ENCODE measurements around the gene CYREN. TPM values are rescaled to one million over a fixed set of nuclear protein-coding genes. Genes with fewer than 3 reads are reported as not detected.
A peak's percentile ranks its signal among the peaks of the same experiment; 100 is the strongest.

The CYREN gene
- 49.6 TPM for total RNA-seq (2021; ENCODE audit: unreplicated experiment)
- polyA plus RNA-seq (2012; ENCODE audit: insufficient read length) = 37.1 TPM
- Bru-seq, nascent RNA = percentile 88 among the genes with signal in this experiment
- BruChase-seq, experiment 1, labeled RNA remaining after a 2-hour chase = percentile 93 among the genes with signal in this experiment
- BruChase-seq, experiment 2, labeled RNA remaining after a 6-hour chase = percentile 90 among the genes with signal in this experiment
- long read RNA-seq, transcript CYREN-209 (4 exons, 596 nt) = minor isoform, 6 of 124 reads
- long read RNA-seq, transcript CYREN-201 (4 exons, 1,482 nt) = major isoform, 16 of 124 reads
- long read RNA-seq, transcript CYREN-202 (4 exons, 1,738 nt) = minor isoform, 14 of 124 reads
- long read RNA-seq, transcript CYREN-210 (2 exons, 578 nt) = minor isoform, 8 of 124 reads
- long read RNA-seq, partial matches to known transcripts = 10 of 124 reads
- long read RNA-seq, other reads (novel, unspliced or antisense) = 63 of 124 reads

- Histone ChIP-seq H3K9me3 (ENCODE audit: control insufficient read depth, insufficient read depth, low read depth, low read length) (no peaks in the 10 kb centered on the region), H3K36me3 (ENCODE audit: control insufficient read depth, insufficient read depth, low read length) (peaks cover 5% of the 10 kb centered on the region), H3K4me3 (ENCODE audit: low read depth in 2 of 2, low read length in 2 of 2) (peak within 1 kb of the TSS; percentile 97), H3K27me3 (ENCODE audit: control insufficient read depth, insufficient read depth, low read length) (no peaks in the 10 kb centered on the region), H3K4me1 (ENCODE audit: control insufficient read depth, insufficient read depth, low read length) (peaks cover 10% of the 10 kb centered on the region), H3K27ac (ENCODE audit: low read length) (peak within 1 kb of the TSS; percentile 96)
- peak; percentile 88 for TF ChIP-seq POLR2AphosphoS5 (IDR thresholded peaks at IDR 0.05; ENCODE audit: low read depth, low read length)
- TF ChIP-seq SIN3A (IDR thresholded peaks at IDR 0.05; ENCODE audit: borderline replicate concordance, insufficient read depth, low read depth, low read length) = no peak; the same call in 1 of the 2 replicates
- TF ChIP-seq TCF7L2 (IDR thresholded peaks at IDR 0.05; ENCODE audit: low read depth, low read length) = 0 out of 2 replicates have a peak, but pooled peaks have one; percentile 18
- TF ChIP-seq, protein P1, sequence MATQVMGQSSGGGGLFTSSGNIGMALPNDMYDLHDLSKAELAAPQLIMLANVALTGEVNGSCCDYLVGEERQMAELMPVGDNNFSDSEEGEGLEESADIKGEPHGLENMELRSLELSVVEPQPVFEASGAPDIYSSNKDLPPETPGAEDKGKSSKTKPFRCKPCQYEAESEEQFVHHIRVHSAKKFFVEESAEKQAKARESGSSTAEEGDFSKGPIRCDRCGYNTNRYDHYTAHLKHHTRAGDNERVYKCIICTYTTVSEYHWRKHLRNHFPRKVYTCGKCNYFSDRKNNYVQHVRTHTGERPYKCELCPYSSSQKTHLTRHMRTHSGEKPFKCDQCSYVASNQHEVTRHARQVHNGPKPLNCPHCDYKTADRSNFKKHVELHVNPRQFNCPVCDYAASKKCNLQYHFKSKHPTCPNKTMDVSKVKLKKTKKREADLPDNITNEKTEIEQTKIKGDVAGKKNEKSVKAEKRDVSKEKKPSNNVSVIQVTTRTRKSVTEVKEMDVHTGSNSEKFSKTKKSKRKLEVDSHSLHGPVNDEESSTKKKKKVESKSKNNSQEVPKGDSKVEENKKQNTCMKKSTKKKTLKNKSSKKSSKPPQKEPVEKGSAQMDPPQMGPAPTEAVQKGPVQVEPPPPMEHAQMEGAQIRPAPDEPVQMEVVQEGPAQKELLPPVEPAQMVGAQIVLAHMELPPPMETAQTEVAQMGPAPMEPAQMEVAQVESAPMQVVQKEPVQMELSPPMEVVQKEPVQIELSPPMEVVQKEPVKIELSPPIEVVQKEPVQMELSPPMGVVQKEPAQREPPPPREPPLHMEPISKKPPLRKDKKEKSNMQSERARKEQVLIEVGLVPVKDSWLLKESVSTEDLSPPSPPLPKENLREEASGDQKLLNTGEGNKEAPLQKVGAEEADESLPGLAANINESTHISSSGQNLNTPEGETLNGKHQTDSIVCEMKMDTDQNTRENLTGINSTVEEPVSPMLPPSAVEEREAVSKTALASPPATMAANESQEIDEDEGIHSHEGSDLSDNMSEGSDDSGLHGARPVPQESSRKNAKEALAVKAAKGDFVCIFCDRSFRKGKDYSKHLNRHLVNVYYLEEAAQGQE (IDR thresholded peaks at IDR 0.05; ENCODE audit: insufficient read depth in 1 of 2, low read depth in 2 of 2, low read length in 1 of 2) = 0 out of 4 replicates have a peak, but pooled peaks of 1 of the 2 experiments have one; percentile 62
- peak; percentile 93 for TF ChIP-seq CTCF (IDR thresholded peaks at IDR 0.05)
- BruUV-seq (replicated peaks) = no TSS peak
- in situ Hi-C loops (cut with HindIII; ENCODE audit: low pct_unique_long_range_greater_than_20kb, low sequenced_read_pairs) = no loop called here
- ChIA-PET CTCF (no interaction called here), POLR2A (no interaction called here)
- DNase-seq (ENCODE audit: low read depth, low spot score) (peak; percentile 71), ATAC-seq (peak; percentile 99)
- intact Hi-C loops (cut with micrococcal nuclease; ENCODE audit: unreplicated experiment) = loop anchor here (2.0 to 10.0 kb wide), 2 partner anchors 64 to 184 kb away; partner anchors contain the start of genes AGBL3 and STRA8
Measured at GRCh38 chr7:135170274-135170997, at the start of gene CYREN. CYREN (minus strand) TSS chr7:135170707; CDS start chr7:135168922, 1,785 bp downstream.

- no peak overlapping the region for H3K4me3 ChIP-seq (ENCODE audit: low read depth in 2 of 2, low read length in 2 of 2)
- DNase-seq (ENCODE audit: low read depth, low spot score) (no peak), ATAC-seq (no peak)
- CTCF ChIA-PET = no interaction called here
- BruUV-seq (replicated peaks) = no TSS peak
- in situ Hi-C loops (cut with HindIII; ENCODE audit: low pct_unique_long_range_greater_than_20kb, low sequenced_read_pairs) (no loop called here), intact Hi-C loops (cut with micrococcal nuclease; ENCODE audit: unreplicated experiment) (no loop called here)
- H3K9me3 ChIP-seq (ENCODE audit: control insufficient read depth, insufficient read depth, low read depth, low read length) = no peaks in the 10 kb centered on the region
- H3K27me3 ChIP-seq (ENCODE audit: control insufficient read depth, insufficient read depth, low read length) = peaks cover 4% of the 10 kb centered on the region; the same call in 1 of the 2 replicates
- TF ChIP-seq POLR2AphosphoS5 (IDR thresholded peaks at IDR 0.05; ENCODE audit: low read depth, low read length) (no peak), TCF7L2 (IDR thresholded peaks at IDR 0.05; ENCODE audit: low read depth, low read length) (no peak), CTCF (IDR thresholded peaks at IDR 0.05) (no peak), SIN3A (IDR thresholded peaks at IDR 0.05; ENCODE audit: borderline replicate concordance, insufficient read depth, low read depth, low read length) (no peak)
- TF ChIP-seq, protein P1 (IDR thresholded peaks at IDR 0.05; ENCODE audit: insufficient read depth in 1 of 2, low read depth in 2 of 2, low read length in 1 of 2) = no peak
- H3K27ac ChIP-seq (ENCODE audit: low read length) = no peak overlapping the region
- POLR2A ChIA-PET = no interaction called here
- no peaks in the 10 kb centered on the region for H3K36me3 ChIP-seq (ENCODE audit: control insufficient read depth, insufficient read depth, low read length)
- H3K4me1 ChIP-seq (ENCODE audit: control insufficient read depth, insufficient read depth, low read length) = no peaks in the 10 kb centered on the region
Measured at GRCh38 chr7:135217645-135218509, 47.4 kb upstream of the CYREN start.

Data from Panc1 (cell line).